HEK293 (cell line): Measurements from ENCODE around the gene GALNT13.
A peak's percentile ranks its signal among the peaks of the same experiment; 100 is the strongest.

Experiments used
- CTCF ChIA-PET: fragments of 350-600 bp; formaldehyde crosslinking; extraction: SDS; loops from one replicate; lab custom pipeline; 2021; ENCODE audit warnings: antibody characterized with exemption; lab: Yijun Ruan, JAX
- POLR2A ChIA-PET: fragments of 300-600 bp; formaldehyde crosslinking; extraction: SDS; loops from one replicate; lab custom pipeline; 2020; ENCODE audit warnings: antibody characterized with exemption, inconsistent platforms; lab: Yijun Ruan, JAX
- H3K27ac ChIP-seq: fragments of 200-500 bp; sonication (Bioruptor generic); 2 replicates; pipeline ENCODE4 v1.5.1; 2014; ENCODE audit warnings: low read depth, low read length, control low read depth, inconsistent platforms; ENCODE audit errors: extremely low read depth
- H3K36me3 ChIP-seq, 2 experiments: fragments of 200-500 bp in 1 of 2; sonication (Bioruptor generic) in 1 of 2; 1 replicate in 1 of 2; 2 replicates in 1 of 2; pipeline ENCODE4 v1.5.1; 2014 to 2017; ENCODE audit warnings: inconsistent platforms in 2 of 2, low read length in 2 of 2; ENCODE audit not compliant: control insufficient read depth in 2 of 2, insufficient read depth in 1 of 2
- H3K4me1 ChIP-seq: fragments of 200-500 bp; sonication (Bioruptor generic); 2 replicates; pipeline ENCODE4 v1.5.1; 2014; ENCODE audit warnings: mild to moderate bottlenecking, low read length, inconsistent platforms; ENCODE audit not compliant: control insufficient read depth, insufficient read depth
- H3K4me3 ChIP-seq: 2 replicates; pipeline ENCODE4 v1.5.1; 2011; ENCODE audit warnings: low read depth, mild to moderate bottlenecking, control low read depth, low read length, moderate library complexity
- H3K9me3 ChIP-seq: fragments of 200-500 bp; sonication (Bioruptor generic); 2 replicates; pipeline ENCODE4 v1.5.1; 2014; ENCODE audit warnings: low read depth, low read length, inconsistent platforms; ENCODE audit not compliant: control insufficient read depth, insufficient read depth
- ATF2 ChIP-seq: fragments of 450-650 bp; formaldehyde crosslinking; IDR thresholded peaks from 2 replicates; pipeline ENCODE4 v1.5.1; 2016; ENCODE audit warnings: missing biosample characterization, missing genetic modification characterization, low read depth
- ELK4 ChIP-seq: IDR thresholded peaks from 2 replicates; pipeline ENCODE4 v1.6.1; 2011; ENCODE audit warnings: mild to moderate bottlenecking, low read depth, low read length, borderline replicate concordance
- GLIS1 ChIP-seq: fragments of 450-650 bp; formaldehyde crosslinking; IDR thresholded peaks from 2 replicates; pipeline ENCODE4 v1.5.1; 2016; ENCODE audit warnings: missing biosample characterization, missing genetic modification characterization
- HOXC10 ChIP-seq: sonication (generic); formaldehyde crosslinking; IDR thresholded peaks from 2 replicates; pipeline ENCODE4 v1.8.1; 2023; ENCODE audit warnings: mild to moderate bottlenecking, missing genetic modification reagents
- KLF7 ChIP-seq: fragments of 450-650 bp; formaldehyde crosslinking; IDR thresholded peaks from 2 replicates; pipeline ENCODE4 v1.5.1; 2016; ENCODE audit warnings: missing biosample characterization, missing genetic modification characterization, borderline replicate concordance
- MZF1 ChIP-seq: fragments of 450-650 bp; formaldehyde crosslinking; IDR thresholded peaks from 2 replicates; pipeline ENCODE4 v1.5.1; 2017; ENCODE audit warnings: missing biosample characterization, missing genetic modification characterization, borderline replicate concordance
- OSR2 ChIP-seq: fragments of 450-650 bp; formaldehyde crosslinking; IDR thresholded peaks from 2 replicates; pipeline ENCODE4 v1.5.1; 2016; ENCODE audit warnings: missing biosample characterization, missing genetic modification characterization
- SP3 ChIP-seq: fragments of 450-650 bp; formaldehyde crosslinking; IDR thresholded peaks from 2 replicates; pipeline ENCODE4 v1.5.1; 2016; ENCODE audit warnings: missing biosample characterization, missing genetic modification characterization
- YY2 ChIP-seq: fragments of 450-650 bp; formaldehyde crosslinking; IDR thresholded peaks from 2 replicates; pipeline ENCODE4 v1.5.1; 2016; ENCODE audit warnings: missing biosample characterization, missing genetic modification characterization
- ZBTB7A ChIP-seq: fragments of 450-650 bp; formaldehyde crosslinking; IDR thresholded peaks from 2 replicates; pipeline ENCODE4 v1.5.1; 2016; ENCODE audit warnings: low read depth, missing biosample characterization, missing genetic modification characterization
- ZNF121 ChIP-seq: fragments of 450-650 bp; formaldehyde crosslinking; IDR thresholded peaks from 2 replicates; pipeline ENCODE4 v1.5.1; 2016; ENCODE audit warnings: missing biosample characterization, missing genetic modification characterization
- ZNF214 ChIP-seq: fragments of 450-650 bp; formaldehyde crosslinking; IDR thresholded peaks from 2 replicates; pipeline ENCODE4 v1.5.1; 2017; ENCODE audit warnings: missing biosample characterization, mild to moderate bottlenecking, missing genetic modification characterization, borderline replicate concordance
- ZNF274 ChIP-seq, 2 experiments: fragments of 200-500 bp in 1 of 2; fragments of 450-650 bp in 1 of 2; sonication (Bioruptor generic) in 1 of 2; formaldehyde crosslinking in 1 of 2; IDR thresholded peaks; 2 replicates each; pipeline versions ENCODE4 v1.5.1 to v1.6.1; 2014 to 2016; ENCODE audit warnings: borderline replicate concordance in 1 of 2, inconsistent platforms in 1 of 2, low read length in 1 of 2, missing biosample characterization in 1 of 2, missing genetic modification characterization in 1 of 2
- ZNF302 ChIP-seq: fragments of 450-650 bp; formaldehyde crosslinking; IDR thresholded peaks from 2 replicates; pipeline ENCODE4 v1.5.1; 2016; ENCODE audit warnings: missing biosample characterization, missing genetic modification characterization, low read depth
- ZNF324 ChIP-seq: fragments of 450-650 bp; formaldehyde crosslinking; IDR thresholded peaks from 2 replicates; pipeline ENCODE4 v1.5.1; 2016; ENCODE audit warnings: missing biosample characterization, missing genetic modification characterization
- ZNF37A ChIP-seq: fragments of 450-650 bp; IDR thresholded peaks from 2 replicates; pipeline ENCODE4 v1.5.1; 2018; ENCODE audit warnings: missing biosample characterization, missing genetic modification characterization
- ZNF426 ChIP-seq: fragments of 450-650 bp; formaldehyde crosslinking; IDR thresholded peaks from 2 replicates; pipeline ENCODE4 v1.5.1; 2017; ENCODE audit warnings: missing biosample characterization, missing genetic modification characterization, mild to moderate bottlenecking, inconsistent platforms, moderate library complexity
- ZNF510 ChIP-seq: fragments of 450-650 bp; formaldehyde crosslinking; IDR thresholded peaks from 2 replicates; pipeline ENCODE4 v1.5.1; 2018; ENCODE audit warnings: mild to moderate bottlenecking, missing genetic modification characterization, missing biosample characterization; ENCODE audit not compliant: insufficient replicate concordance
- ZNF548 ChIP-seq: fragments of 450-650 bp; formaldehyde crosslinking; IDR thresholded peaks from 2 replicates; pipeline ENCODE4 v1.5.1; 2016; ENCODE audit warnings: missing biosample characterization, missing genetic modification characterization
- ZNF549 ChIP-seq: fragments of 450-650 bp; IDR thresholded peaks from 2 replicates; pipeline ENCODE4 v1.5.1; 2018; ENCODE audit warnings: missing biosample characterization, missing genetic modification characterization, mild to moderate bottlenecking, inconsistent platforms, moderate library complexity
- ZNF561 ChIP-seq: fragments of 450-650 bp; IDR thresholded peaks from 2 replicates; pipeline ENCODE4 v1.5.1; 2018; ENCODE audit warnings: missing biosample characterization, missing genetic modification characterization, borderline replicate concordance
- ZNF596 ChIP-seq: fragments of 450-650 bp; IDR thresholded peaks from 2 replicates; pipeline ENCODE4 v1.5.0; 2018; ENCODE audit warnings: missing biosample characterization, mild to moderate bottlenecking, missing genetic modification characterization, moderate library complexity
- ZNF626 ChIP-seq: fragments of 450-650 bp; sonication (Bioruptor Pico); formaldehyde crosslinking; IDR thresholded peaks from 2 replicates; pipeline ENCODE4 v1.5.1; 2018; ENCODE audit warnings: missing biosample characterization, missing genetic modification characterization, inconsistent platforms
- ZNF629 ChIP-seq: fragments of 450-650 bp; formaldehyde crosslinking; IDR thresholded peaks from 2 replicates; pipeline ENCODE4 v1.5.1; 2017; ENCODE audit warnings: missing biosample characterization, missing genetic modification characterization
- ZNF654 ChIP-seq: fragments of 450-650 bp; formaldehyde crosslinking; IDR thresholded peaks from 2 replicates; pipeline ENCODE4 v1.5.1; 2016; ENCODE audit warnings: low read depth, missing biosample characterization, missing genetic modification characterization
- ZNF664 ChIP-seq: fragments of 450-650 bp; formaldehyde crosslinking; IDR thresholded peaks from 2 replicates; pipeline ENCODE4 v1.5.1; 2016; ENCODE audit warnings: missing biosample characterization, missing genetic modification characterization

Gene GALNT13

GRCh38 chr2:154400563-154401290 lies 529.0 kb downstream of the GALNT13 start (continued):
- TF ChIP-seq ZNF121 (tag by site-specific recombination) = no peak
- no peak for TF ChIP-seq GLIS1 (tag by site-specific recombination)

- H3K4me1 ChIP-seq = no peaks in the 10 kb centered on the region
- ChIA-PET POLR2A (no interaction called here), CTCF (interaction anchor here (0.8 to 1.5 kb wide), 6 partner anchors 9 to 842 kb away, joined by 3 to 4 read pairs (median 3); no protein-coding TSS in a partner anchor)
- peak; percentile 31; the same call in 1 of the 2 replicates for TF ChIP-seq ZNF654
- no peak for TF ChIP-seq ZNF37A
- H3K27ac ChIP-seq = no peak overlapping the region
- no peak overlapping the region for H3K4me3 ChIP-seq
- no peaks in the 10 kb centered on the region for H3K36me3 ChIP-seq
- H3K9me3 ChIP-seq = no peaks in the 10 kb centered on the region
These were observed 530.5 kb downstream of the GALNT13 start for GRCh38 chr2:154402213-154402612.

- TF ChIP-seq KLF7 (no peak), ZNF302 (tag by site-specific recombination) (no peak), ZNF596 (tag by site-specific recombination) (no peak), ZNF561 (no peak), OSR2 (tag by site-specific recombination) (no peak), ZNF629 (tag by site-specific recombination) (no peak), SP3 (tag by site-specific recombination) (no peak), ZNF324 (no peak), ZNF426 (tag by site-specific recombination) (no peak), ZNF549 (tag by site-specific recombination) (no peak), ZNF626 (tag by site-specific recombination) (no peak), HOXC10 (no peak), ZBTB7A (tag by site-specific recombination) (no peak), MZF1 (no peak), ZNF274 (IDR thresholded peaks at IDR 0.05; ENCODE audit: low read length) (no peak), ZNF274 (tag by site-specific recombination; IDR thresholded peaks at IDR 0.05; ENCODE audit: borderline replicate concordance) (no peak), ELK4 (no peak)
- ChIA-PET CTCF (interaction anchor here (0.5 to 1.3 kb wide), 4 partner anchors 33 to 446 kb away, joined by 3 read pairs; no protein-coding TSS in a partner anchor), POLR2A (no interaction called here)
- H3K27ac ChIP-seq = no peak overlapping the region
- H3K36me3 ChIP-seq = no peaks in the 10 kb centered on the region
- H3K4me1 ChIP-seq = no peaks in the 10 kb centered on the region
- no peaks in the 10 kb centered on the region for H3K9me3 ChIP-seq
- H3K4me3 ChIP-seq = no peak overlapping the region
These were observed 531.6 kb downstream of the GALNT13 start for GRCh38 chr2:154403242-154403790.

- no peak overlapping the region for H3K27ac ChIP-seq
- H3K4me3 ChIP-seq = no peak overlapping the region
- CTCF ChIA-PET = no interaction called here
- POLR2A ChIA-PET = no interaction called here
- no peaks in the 10 kb centered on the region for H3K4me1 ChIP-seq
- H3K9me3 ChIP-seq = no peaks in the 10 kb centered on the region
- no peaks in the 10 kb centered on the region for H3K36me3 ChIP-seq
- TF ChIP-seq ZNF549 (tag by site-specific recombination) (no peak), ZNF510 (tag by site-specific recombination) (no peak), ZNF548 (tag by site-specific recombination) (no peak), ATF2 (tag by site-specific recombination) (no peak), ZNF664 (tag by site-specific recombination) (no peak), ZNF214 (no peak), YY2 (tag by site-specific recombination) (no peak), ZNF426 (tag by site-specific recombination) (no peak)
These were observed 537.1 kb downstream of the GALNT13 start for GRCh38 chr2:154408786-154409185.
